ENCODE results near the gene AIP.
A peak's percentile ranks its signal among the peaks of the same experiment; 100 is the strongest.

Gene AIP

GRCh38 chr11:67437809-67438157 is 45.0 kb upstream of the AIP start:
- Histone ChIP-seq H3K27ac (replicated peaks) (peak overlapping the region; percentile 98), H3K27me3 (ENCODE audit: insufficient read depth, poor library complexity, severe bottlenecking) (no peaks in the 10 kb centered on the region), H3K4me3 (replicated peaks; ENCODE audit: insufficient read depth, low read length) (peak overlapping the region; percentile 58)
- TF ChIP-seq GABPA (IDR thresholded peaks at IDR 0.05; ENCODE audit: low read depth) (no peak), SPI1 (IDR thresholded peaks at IDR 0.05; ENCODE audit: borderline replicate concordance, low read depth) (no peak), POLR2AphosphoS5 (IDR thresholded peaks at IDR 0.05; ENCODE audit: low read depth) (no peak), CTCF (IDR thresholded peaks at IDR 0.05; ENCODE audit: insufficient read depth, low read length) (no peak), REST (IDR thresholded peaks at IDR 0.05; ENCODE audit: insufficient replicate concordance, low read depth) (no peak)
- DNase-seq (ENCODE audit: low read depth in 1 of 2, low spot score in 1 of 2) = no peak

DNA sequence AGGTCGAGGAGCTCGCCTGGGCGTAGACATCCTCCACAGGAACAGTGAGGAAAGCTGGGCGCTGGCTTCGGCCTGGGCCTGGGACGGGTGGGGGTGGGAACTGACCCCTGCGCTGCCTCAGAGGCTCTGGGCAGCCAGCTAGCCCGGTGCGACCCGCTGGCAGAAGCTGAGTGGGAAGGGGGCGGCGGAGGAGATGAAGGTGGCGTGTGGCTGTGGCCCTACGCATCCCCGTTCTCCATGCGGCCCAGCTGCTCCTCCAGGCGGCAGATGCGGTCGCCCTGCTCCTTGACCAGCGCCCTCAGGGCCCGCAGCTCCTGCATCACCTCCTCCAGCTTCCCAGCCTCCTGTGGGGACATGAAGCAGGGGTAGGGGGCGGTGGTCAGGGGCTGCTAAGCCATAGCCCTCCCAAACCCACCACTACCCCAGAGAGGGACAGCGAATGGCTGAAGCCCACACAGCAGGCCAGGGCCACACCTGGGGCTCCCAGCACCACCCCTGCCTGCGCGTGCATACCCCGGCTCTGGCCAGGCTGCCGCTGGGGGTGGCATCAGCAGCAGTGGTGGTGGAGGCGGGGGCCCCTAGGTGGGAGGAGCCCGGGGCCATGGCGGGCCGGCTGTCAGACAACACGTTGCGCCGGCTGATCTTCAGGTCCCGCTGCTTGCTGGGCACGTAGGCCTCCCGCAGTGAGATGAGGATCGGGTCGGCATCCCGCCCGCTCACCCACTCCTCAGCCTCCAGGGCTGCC is 44.5 kb upstream of the AIP start:
- Histone ChIP-seq H3K27me3 (ENCODE audit: insufficient read depth, poor library complexity, severe bottlenecking) (no peaks in the 10 kb centered on the region), H3K4me3 (replicated peaks; ENCODE audit: insufficient read depth, low read length) (peak overlapping the region; percentile 58)

GRCh38 chr11:67439321-67440228 is 43.3 kb upstream of the AIP start:
- Histone ChIP-seq H3K27ac (replicated peaks) (no peak overlapping the region; the same call in 1 of the 2 replicates), H3K27me3 (ENCODE audit: insufficient read depth, poor library complexity, severe bottlenecking) (no peaks in the 10 kb centered on the region), H3K4me3 (replicated peaks; ENCODE audit: insufficient read depth, low read length) (peak overlapping the region; percentile 58)
- TF ChIP-seq CTCF (IDR thresholded peaks at IDR 0.05; ENCODE audit: insufficient read depth, low read length) (peak; percentile 11), REST (IDR thresholded peaks at IDR 0.05; ENCODE audit: insufficient replicate concordance, low read depth) (no peak), SPI1 (IDR thresholded peaks at IDR 0.05; ENCODE audit: borderline replicate concordance, low read depth) (no peak), POLR2AphosphoS5 (IDR thresholded peaks at IDR 0.05; ENCODE audit: low read depth) (peak; percentile 47; the same call in 1 of the 2 replicates)
- DNase-seq (ENCODE audit: low read depth in 1 of 2, low spot score in 1 of 2) = peak; percentile 66 to 72

More for the DNA sequence above, 44.5 kb upstream of the AIP start:
- no peak for TF ChIP-seq GABPA (IDR thresholded peaks at IDR 0.05; ENCODE audit: low read depth)
- peak; percentile 70 for TF ChIP-seq POLR2AphosphoS5 (IDR thresholded peaks at IDR 0.05; ENCODE audit: low read depth)
- peak; percentile 59 to 70 for DNase-seq (ENCODE audit: low read depth in 1 of 2, low spot score in 1 of 2)
- peak overlapping the region; percentile 98 for H3K27ac ChIP-seq (replicated peaks)
